GM21723 (cell line): ENCODE measurements around the gene SNTG2.

Source experiments
- ATAC-seq: cut with Tn5 transposase; IDR thresholded peaks from one replicate; pipeline ENCODE4 v1.9.1; 2021; ENCODE audit warnings: mild to moderate bottlenecking, moderate library complexity; ENCODE audit not compliant: unreplicated experiment

Gene SNTG2

GRCh38 chr2:1169291-1169949, 218.8 kb downstream of the SNTG2 start:
- no peak for ATAC-seq

- ATAC-seq = no peak
Observed at GRCh38 chr2:1170241-1170640, 219.6 kb downstream of the SNTG2 start.

GRCh38 chr2:1170711-1171110, 220.1 kb downstream of the SNTG2 start:
- ATAC-seq = no peak

- no peak for ATAC-seq
Observed at GRCh38 chr2:1173528-1173927, 222.9 kb downstream of the SNTG2 start.

GRCh38 chr2:1181893-1182292, 231.2 kb downstream of the SNTG2 start:
- ATAC-seq = no peak

- no peak for ATAC-seq
Observed at GRCh38 chr2:1183300-1183699, 232.7 kb downstream of the SNTG2 start.

- no peak for ATAC-seq
Observed at GRCh38 chr2:1186421-1186820, 235.8 kb downstream of the SNTG2 start.

GRCh38 chr2:1187189-1187588, 236.5 kb downstream of the SNTG2 start:
- ATAC-seq = no peak

- no peak for ATAC-seq
Observed at GRCh38 chr2:1192121-1192520, 241.5 kb downstream of the SNTG2 start.

- no peak for ATAC-seq
Observed at GRCh38 chr2:1193801-1194200, 243.2 kb downstream of the SNTG2 start.

GRCh38 chr2:1203772-1204171, 253.1 kb downstream of the SNTG2 start:
- no peak for ATAC-seq

- no peak for ATAC-seq
Observed at GRCh38 chr2:1205853-1206252, 255.2 kb downstream of the SNTG2 start.

GRCh38 chr2:1207962-1208510, 257.4 kb downstream of the SNTG2 start:
- no peak for ATAC-seq

GRCh38 chr2:1208522-1208921, 257.9 kb downstream of the SNTG2 start:
- ATAC-seq = no peak

GRCh38 chr2:1209246-1209645, 258.6 kb downstream of the SNTG2 start:
- ATAC-seq = no peak

GRCh38 chr2:1209761-1210160, 259.1 kb downstream of the SNTG2 start:
- no peak for ATAC-seq

- no peak for ATAC-seq
Observed at GRCh38 chr2:1210352-1210751, 259.7 kb downstream of the SNTG2 start.

GRCh38 chr2:1219901-1220573, 269.4 kb downstream of the SNTG2 start:
- ATAC-seq = no peak

GRCh38 chr2:1222056-1222455, 271.4 kb downstream of the SNTG2 start:
- no peak for ATAC-seq

GRCh38 chr2:1223791-1224190, 273.1 kb downstream of the SNTG2 start:
- ATAC-seq = no peak

GRCh38 chr2:1224901-1225300, 274.3 kb downstream of the SNTG2 start:
- no peak for ATAC-seq

GRCh38 chr2:1226766-1227165, 276.1 kb downstream of the SNTG2 start:
- ATAC-seq = no peak
